GM13977 (cell line): ENCODE results near the gene PNRC2.
"Not testable (repeated sequence)": the region's sequence is repeated elsewhere in the genome, so short reads cannot be mapped to it uniquely, and the experiment has no call there.

ENCODE experiments used
- DNase-seq: peaks from one replicate; pipeline ENCODE4 v3.0.0; 2012; ENCODE audit warnings: low spot score
- CTCF ChIP-seq: IDR thresholded peaks from 2 replicates; pipeline ENCODE4 v1.5.1; 2012; ENCODE audit warnings: mild to moderate bottlenecking, control low read depth; ENCODE audit not compliant: insufficient read depth; ENCODE audit errors: extremely low read depth, missing control alignments
- in situ Hi-C: fragments of 300-500 bp; cut with MboI; formaldehyde crosslinking; loops from one replicate; pipeline ENCODE4 v1.12.0; 2022; ENCODE audit warnings: low sequenced_read_pairs, low pct_unique_long_range_greater_than_20kb, mixed read lengths, inconsistent platforms; ENCODE audit not compliant: unreplicated experiment

Gene PNRC2

GRCh38 chr1:23947366-23947765 is 12.3 kb upstream of the PNRC2 start:
- no peak for TF ChIP-seq CTCF
- no peak for DNase-seq
- in situ Hi-C loops = no loop called here

GRCh38 chr1:23953020-23953419 is 6.6 kb upstream of the PNRC2 start:
- no peak for DNase-seq
- TF ChIP-seq CTCF = no peak
- in situ Hi-C loops = no loop called here

- peak; percentile 4 for DNase-seq
- in situ Hi-C loops = no loop called here
- no peak for TF ChIP-seq CTCF
Observed at GRCh38 chr1:23957096-23957495, 2.5 kb upstream of the PNRC2 start.

GRCh38 chr1:23958040-23958809 is 1.4 kb upstream of the PNRC2 start:
- DNase-seq = peak; percentile 10
- in situ Hi-C loops = not testable (repeated sequence)

- DNase-seq = peak; percentile 91
- TF ChIP-seq CTCF = peak; percentile 60
- in situ Hi-C loops = no loop called here
Observed at GRCh38 chr1:23958810-23959460, 693 bp upstream of the PNRC2 start.

GRCh38 chr1:23960291-23961020 is 828 bp downstream of the PNRC2 start:
- DNase-seq = peak; percentile 5
- in situ Hi-C loops = no loop called here
- no peak for TF ChIP-seq CTCF
